GM19023 (cell line): Measurements from ENCODE around the gene DUSP16.
"Not testable (repeated sequence)": the region's sequence is repeated elsewhere in the genome, so short reads cannot be mapped to it uniquely, and the experiment has no call there.

Experiments used
- ATAC-seq: cut with Tn5 transposase; IDR thresholded peaks from one replicate; pipeline ENCODE4 v1.9.1; 2021; ENCODE audit warnings: mild to moderate bottlenecking, moderate library complexity; ENCODE audit not compliant: unreplicated experiment

Gene DUSP16

DNA sequence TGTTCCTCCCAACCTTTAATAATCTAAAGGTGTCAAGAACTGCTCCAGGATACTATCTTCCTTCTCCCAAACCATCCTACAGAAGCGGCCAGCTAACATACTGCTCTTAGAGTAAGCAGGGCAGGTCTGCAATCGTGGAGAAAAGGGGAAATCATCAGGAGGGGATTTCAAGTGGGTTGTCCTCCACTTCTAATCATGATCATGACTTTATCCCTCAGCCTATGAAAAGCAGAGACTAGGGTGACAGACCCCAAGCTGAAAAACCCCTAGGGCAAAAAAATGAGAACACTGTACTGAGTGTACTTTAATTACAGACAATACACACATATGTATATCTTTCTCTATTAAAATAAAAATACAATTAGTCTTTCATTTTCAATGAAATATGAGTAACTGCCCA lies 13.9 kb downstream of the DUSP16 start:
- ATAC-seq, result no peak

DNA sequence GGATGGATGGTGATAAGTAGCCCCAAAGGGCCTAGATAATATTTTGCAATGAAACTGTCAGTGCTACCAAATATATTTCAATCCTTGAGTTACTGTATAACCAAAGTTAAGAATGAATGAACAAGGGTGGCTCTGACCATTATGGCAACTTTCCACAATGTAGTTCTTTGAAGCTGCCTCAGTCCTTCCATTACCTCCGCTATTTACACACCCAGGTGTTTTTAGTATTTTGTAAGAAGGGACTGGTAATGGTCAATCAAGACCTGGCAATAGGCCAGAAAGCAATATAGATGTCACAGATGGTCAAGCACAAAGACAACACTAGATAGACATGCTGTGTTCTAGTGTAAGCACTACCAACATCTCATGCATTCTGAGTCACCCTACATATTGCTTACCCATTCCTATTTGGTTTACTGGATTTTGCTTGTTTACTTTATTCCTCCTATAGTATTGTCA lies 16.3 kb downstream of the DUSP16 start:
- no peak for ATAC-seq

DNA sequence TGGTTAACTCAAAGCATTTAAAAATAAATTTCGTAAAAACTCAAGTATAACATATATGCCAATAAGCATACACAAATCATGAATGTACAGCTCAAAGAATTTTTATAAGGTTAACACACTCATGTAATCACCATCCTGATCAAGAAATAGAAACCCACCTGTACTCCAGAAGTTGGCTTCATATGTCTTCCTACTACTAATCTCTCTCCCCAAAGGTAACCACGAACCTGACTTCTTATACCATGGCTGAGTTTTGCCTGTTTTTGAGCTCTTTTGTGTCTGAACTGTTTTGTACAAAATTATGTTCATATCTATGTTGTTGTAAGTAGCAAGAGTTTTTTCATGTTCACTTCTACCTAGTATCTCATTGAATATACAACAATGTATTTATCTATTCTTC lies 18.7 kb downstream of the DUSP16 start:
- no peak for ATAC-seq

DNA sequence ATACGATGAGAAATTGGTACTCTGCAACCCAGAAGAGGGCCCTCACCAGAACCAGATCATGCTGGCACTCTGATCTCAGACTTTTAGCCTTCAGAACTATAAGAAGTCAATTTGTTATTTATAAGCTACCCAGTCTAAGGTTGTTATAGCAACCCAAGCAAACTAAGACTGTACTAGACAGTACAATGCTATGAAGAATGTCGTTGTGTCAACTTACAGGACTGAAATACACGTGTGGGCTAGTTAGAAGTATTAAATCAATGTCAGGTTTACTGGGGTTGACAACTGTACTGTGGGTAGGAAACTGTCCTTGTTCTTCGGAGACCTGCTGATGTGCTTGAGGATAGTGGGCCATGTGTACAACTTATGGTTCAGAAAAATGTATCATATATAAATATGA lies 19.7 kb downstream of the DUSP16 start:
- ATAC-seq, result no peak

DNA sequence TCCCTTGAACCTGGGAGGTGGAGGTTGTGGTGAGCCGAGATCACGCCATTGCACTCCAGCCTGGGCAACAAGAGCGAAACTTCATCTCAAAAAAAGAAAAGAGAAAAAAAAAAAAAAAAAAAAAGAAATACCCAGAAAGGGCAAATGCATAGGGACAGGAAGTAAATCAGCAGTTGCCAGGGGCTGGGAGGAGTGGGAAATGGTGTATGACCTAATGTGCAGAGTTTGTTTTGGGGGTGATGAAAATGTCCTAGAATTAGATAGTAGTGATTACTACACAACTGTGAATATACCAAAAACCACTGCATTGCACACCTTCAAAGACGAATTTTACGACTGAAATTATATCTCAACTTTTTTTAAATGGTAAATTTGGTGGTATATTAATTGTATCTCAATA lies 20.4 kb downstream of the DUSP16 start:
- ATAC-seq, result no peak

DNA sequence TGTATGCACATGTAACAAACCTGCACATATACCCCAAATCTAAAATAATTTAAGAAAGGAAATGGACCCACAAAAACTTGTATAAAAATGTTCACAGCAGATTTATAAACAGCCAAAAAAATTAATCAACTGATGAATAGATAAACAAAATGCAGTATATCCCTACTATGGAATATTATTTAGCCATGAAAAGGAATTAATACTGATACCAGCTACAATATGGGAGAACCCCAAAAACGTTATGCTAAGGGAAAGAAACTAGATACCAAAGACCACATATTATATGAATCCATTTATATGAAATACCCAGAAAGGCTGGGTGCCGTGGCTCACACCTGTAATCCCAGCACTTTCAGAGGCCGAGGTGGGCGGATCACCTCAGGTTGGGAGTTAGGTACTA lies 20.9 kb downstream of the DUSP16 start:
- ATAC-seq, result no peak

DNA sequence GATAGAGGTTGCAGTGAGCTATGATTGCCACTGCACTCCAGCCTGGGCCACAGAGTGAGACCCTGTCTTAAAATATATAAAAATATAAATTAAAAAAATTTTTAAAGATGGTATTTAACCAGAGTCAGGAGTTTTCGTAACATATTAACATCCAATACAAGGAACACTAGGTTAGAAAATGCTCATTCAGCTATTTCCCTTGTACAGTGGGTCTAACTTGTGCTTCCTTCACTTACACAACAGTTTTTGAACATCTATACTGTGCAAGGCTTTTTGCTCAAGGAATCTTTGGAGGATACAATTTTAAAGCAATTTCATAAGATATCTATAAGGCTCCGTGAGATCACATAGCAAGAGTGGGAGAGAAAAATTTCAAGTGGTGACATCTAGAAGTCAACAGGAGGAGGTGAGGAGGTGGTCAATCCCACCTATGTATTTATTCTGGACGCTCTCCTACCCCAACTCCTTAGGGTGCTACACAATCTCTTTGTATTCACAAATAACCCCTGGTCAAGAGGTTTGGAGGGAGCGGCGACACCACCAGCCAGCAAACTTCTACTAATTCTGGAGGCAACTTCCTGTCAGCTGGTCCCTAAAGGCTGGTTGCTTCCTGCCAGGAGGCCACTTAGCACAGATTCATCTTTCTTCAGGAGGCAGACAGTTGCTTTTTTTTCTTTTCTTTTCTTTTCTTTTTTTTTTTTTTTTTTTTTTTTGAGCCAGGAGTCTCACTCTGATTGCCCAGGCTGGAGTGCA lies 22.2 kb downstream of the DUSP16 start:
- no peak for ATAC-seq

DNA sequence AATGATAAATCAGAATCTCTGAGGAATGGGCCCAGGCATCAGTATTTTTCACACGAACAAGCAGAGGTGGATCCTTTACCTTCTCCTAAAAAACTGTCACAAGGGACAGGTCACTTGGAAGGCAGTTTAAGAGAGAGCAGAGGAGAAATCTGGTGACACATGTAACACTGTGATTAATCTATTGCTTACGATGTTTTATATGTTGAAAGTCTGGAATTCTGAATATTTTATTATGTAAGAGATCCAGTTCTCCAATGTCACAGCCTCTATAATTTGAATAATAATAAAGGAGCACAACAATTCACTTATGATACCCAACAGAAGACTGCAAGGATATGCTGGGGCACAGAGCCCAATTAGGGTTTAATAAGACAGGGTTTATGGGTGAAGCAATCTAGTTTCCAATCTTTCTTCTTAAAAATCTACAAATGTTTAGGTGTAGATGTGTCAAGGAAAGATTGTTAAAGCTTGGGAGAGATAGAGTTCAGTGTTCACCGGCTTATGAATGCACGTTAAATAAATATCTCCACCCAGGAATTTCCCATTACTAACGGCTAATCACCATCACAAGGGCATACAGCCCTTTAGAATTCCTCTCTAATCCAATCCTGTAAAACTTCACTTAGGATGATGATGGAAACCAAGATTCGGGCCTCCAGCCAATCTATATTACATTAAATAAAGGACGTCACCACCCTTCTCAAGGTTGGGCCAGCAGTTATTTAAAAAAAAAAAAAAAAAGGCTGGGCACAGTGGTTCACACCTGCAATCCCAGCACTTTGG lies 23.4 kb downstream of the DUSP16 start:
- ATAC-seq, result no peak

DNA sequence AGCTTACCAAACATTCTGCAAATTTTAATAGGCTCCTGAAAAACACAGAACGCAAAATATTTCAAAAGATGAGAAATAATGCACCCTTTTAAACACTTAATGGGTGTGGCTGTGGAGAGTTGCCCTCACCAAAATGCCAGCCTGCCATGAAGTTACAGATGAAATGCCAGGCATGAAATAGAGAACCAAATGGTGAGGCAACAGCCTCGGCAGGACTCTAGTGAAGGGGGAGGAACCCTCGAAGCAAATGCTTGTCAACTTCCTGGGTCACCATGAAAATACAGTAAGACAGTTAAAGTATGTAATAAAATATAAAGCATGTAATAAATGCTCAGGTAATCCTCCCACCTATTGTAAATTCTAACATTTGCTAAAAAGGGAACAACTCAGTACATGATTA lies 24.1 kb downstream of the DUSP16 start:
- ATAC-seq, result no peak

DNA sequence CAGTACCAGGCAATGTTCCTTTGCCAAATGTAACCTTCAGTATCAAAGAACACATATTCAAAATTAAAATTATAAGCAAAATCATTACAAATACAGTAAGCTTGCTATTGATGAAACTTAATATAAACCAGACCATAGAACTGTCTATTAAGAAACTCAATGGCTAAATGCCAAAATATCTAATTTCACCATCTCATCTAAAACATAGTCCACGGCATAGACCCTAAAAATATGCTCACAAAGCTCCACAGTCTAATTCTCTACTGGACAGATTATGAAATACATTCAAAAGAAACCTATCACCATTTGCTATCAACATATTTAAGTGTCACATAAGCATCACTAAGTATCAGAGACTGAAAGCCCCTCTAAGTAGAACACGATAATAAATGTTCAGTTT lies 25.2 kb downstream of the DUSP16 start:
- ATAC-seq, result no peak

DNA sequence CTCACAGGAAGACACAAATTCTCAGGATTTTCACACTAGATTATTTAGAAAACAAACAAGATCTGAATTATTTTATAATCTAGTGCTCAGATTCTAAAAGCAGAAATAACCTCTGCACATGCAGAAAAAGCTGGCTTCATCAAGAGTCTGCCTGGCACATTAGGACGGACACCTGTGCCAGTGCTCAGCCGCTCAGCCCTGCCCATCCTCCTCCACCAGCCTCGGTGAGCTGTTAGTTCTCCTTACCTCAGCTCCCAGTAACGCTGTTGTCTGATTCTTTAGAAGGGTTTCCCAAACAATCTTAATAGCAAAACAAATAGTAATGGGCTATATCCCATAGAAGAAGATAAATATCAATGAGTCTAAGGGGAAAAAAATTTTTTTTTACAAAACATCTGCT lies 27.7 kb downstream of the DUSP16 start:
- no peak for ATAC-seq

DNA sequence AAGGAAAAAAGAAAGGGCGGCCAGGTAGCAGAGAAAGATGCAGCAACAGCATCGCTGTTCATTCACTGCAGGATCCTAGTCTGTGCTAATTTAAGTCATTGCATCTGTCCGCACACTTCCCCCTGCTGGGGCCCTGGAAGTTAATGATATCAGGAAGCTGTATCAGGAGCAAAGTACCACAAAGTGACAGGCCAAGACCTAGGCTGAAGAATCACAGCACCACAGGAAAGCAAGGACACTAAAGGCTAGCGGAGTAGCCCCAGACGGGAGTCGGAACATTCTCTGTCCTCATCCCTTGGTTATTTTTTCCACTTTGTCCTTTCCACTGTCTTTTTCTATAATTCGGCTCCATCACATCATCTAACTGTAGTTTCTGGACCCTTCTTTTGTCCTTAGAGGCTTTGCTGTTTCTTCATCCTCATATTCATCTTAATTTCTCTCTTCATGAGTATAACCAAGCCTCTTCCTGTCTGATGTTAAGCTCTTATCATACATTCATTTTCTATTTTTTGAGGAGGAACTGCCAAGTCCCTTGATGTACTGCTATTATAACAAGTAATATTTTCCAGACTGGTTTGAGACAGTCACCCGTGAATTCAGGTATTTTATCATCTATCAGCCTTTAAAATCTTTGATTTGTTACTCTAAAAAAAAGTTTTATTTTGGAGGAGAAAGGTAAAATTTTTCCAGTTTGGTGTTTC lies 28.3 kb downstream of the DUSP16 start:
- no peak for ATAC-seq

DNA sequence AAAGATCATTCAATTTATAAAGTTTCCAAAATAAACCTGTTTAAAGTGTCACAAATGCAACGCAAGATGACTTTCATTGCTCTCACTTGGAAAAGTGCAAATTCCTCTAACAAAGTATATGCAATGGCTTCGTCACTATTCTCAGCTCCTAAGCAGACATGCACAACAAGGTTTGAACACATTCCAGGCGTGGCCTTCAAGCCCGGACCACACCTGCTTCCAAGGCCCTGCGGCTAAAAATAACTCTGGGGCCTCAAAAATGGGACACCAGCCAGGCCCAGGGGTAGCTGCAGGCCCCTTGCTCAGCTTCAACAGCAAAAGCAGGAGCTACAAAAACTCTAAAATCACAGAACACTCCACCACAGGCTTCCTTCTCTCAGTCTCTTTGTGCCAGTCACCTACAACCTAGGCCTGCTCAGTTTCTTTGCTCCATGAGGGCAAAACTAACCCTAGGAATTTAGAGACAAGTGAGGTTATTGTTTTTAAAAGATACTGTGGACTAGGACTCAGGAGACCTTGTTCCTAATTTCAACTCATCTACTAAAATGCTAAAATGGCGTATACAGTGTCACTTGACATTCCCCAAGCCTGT lies 29.3 kb downstream of the DUSP16 start:
- ATAC-seq, result no peak

DNA sequence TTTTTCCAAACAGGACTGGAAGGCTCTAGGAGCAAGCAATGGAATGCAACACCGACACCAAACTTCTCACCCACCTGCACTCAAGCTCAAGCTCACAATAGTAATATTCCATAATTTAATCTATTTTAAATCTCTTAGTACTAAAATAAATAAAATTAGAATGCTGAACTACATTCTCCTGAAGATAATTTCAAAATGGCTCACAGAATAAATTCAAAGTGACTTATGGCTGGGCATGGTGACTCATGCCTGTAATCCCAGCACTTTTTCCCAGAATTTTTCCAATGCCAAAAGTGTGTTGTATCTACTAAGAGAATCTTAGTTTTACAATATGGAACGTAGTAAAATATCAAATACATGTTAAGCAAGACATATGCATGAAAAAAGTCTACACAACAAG lies 31.5 kb downstream of the DUSP16 start:
- ATAC-seq, result no peak

DNA sequence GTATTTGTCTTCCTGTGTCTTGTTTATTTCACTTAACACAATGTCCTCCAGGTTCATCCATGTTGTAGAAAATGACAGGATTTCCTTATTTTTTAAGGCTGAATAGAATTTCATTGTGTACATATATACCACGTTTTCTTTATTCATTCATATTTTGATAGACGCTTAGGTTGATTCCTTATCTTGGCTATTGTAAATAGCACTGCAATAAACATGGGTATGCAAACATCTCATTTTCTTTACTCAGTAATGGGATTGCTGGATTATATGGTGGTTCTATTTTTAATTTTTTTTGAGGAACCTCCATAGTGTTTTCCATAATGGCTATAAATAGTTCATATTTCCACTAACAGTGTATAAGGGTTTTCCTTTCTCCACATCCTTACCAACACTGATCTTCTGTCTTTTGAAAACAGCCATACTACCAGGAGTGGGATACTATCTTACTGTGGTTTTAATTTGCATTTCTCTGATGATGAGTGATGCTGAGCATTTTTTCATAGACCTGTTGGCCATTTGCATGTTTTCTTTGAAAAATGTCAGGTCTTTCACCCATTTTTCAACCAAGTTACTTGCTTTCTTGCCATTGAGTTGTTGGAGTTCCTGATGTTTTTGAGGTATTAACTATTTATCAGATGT lies 32.8 kb downstream of the DUSP16 start:
- ATAC-seq, result no peak

DNA sequence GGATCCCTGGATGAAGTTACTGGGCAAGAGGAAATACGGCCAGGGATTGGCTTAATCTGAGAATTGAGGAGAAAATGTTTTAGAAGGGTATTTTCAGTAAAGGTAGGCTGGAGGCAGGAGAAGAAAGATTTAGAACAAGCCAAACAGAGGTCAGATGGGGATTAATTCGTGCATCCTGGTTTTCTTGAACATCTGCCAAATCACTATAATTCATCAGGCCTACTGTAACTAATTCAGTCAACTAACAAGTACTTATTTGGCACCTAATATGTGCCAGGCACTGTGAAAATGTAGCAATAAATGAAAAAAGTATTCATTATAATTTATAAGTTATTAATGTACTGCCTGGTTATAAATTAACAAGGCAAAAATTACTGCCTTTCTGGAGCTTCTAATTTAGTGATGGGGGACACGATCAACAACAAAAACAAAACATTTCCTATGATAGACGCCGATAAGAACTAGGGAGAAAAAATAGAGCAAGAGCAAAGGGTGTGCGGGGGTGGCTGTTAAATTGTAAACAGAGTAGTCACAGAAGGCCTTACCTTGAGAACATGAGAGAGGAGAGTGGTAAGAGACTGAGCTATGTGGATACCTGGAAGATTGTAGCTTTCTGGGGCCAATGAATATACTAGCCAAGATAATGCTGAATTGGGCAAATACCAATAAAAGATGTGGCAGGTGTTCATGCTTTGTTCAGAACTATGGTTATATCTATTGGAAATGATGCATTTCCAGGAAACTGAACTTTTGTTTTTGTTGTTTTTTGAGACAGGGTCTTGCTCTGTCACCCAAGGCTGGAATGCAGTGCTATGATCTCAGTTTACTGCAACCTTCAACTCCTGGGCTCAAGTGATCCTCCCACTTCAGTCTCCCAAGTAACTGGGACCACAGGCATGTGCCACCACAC lies 34.0 kb downstream of the DUSP16 start:
- ATAC-seq, result no peak

DNA sequence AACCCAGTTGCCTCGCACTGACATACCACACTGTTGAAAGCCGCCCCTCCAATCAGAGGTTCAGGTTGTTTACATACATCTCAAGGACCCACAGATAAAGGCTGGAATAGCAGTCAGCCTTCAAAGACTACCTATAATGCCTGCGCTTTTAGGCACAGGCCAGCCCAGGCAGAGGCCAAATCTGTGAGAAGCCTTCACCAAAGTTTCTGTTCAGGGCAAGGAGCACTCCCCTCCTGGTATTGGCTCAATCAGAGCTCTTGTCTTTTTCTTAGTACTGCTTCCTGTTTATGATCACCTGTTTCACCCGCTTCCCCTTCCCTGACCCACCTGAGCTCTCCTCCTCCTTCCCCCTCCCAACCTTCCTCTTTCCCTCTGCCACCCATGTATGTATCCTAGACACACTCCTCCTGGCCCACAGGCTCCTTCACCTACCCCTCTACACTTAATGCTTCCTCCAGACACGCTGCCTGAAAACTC lies 34.8 kb downstream of the DUSP16 start:
- ATAC-seq, result no peak

DNA sequence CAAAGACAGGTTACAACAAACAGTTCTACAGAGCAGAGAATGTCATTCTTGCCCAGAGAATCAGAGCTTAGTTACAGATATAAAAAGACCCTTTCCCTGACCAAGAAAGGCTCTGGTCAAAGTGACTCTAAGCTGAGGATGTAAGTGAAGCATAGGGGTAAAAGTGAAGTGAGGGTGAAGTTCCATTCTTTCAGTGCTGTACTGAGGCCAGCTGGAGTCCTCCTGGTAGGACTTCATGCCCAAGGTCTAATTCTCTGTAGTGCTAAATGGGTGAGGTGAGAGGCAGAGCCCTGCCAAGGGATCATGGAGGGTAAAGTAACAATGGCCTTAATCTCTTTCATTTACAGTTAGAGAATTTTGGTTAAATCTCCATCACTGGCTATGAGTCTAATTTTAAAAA lies 38.5 kb downstream of the DUSP16 start:
- ATAC-seq, result no peak

DNA sequence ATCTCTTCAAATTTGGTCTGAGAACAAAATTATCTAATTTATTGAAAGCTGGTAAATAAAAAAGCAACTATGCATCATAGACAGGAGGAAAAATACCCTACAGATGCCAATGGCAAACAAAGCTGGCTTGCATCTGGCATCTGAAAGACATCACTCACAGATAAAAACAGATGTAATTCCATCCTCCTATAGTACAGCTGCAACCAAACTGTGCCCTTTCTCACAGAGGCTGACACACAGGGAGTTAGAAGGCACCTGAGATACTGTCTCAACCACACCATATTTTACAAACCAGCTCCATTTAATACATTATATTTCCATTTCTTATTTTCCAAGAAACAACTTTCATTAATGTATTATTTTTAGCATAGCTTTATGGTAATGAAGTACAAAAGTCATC lies 39.4 kb downstream of the DUSP16 start:
- ATAC-seq, result no peak

DNA sequence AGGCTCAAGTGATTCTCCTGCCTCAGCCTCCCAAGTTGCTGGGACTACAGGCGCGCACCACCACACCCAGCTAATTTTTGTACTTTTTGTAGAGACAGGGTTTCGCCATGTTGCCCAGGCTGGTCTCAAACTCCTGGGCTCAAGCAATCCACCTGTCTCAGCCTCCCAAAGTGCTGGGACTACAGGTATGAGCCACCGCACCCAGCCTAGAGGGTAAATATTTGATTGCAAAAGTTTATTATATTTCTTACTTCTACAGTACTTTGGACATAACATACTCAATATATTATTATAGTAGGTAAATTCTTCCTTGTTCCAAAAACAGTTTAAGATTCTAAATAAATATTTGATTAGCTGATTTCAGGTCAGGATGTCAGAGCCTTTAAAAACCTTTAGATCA lies 40.0 kb downstream of the DUSP16 start:
- not testable (repeated sequence) for ATAC-seq
